Keratinocyte (primary cell): ENCODE data around the gene PACRGL. TPM values are rescaled to one million over a fixed set of nuclear protein-coding genes. Genes with fewer than 3 reads are reported as not detected.

Experiments
- DNase-seq: peaks from one replicate; pipeline ENCODE4 v3.0.0-alpha.2; 2011; ENCODE audit warnings: low read depth, missing footprints, low spot score
- FAIRE-seq: peaks from 2 replicates; lab custom pipeline; 2011; peaks lifted over from hg19 to GRCh38; lab: Jason Lieb, UNC
- H2AFZ ChIP-seq: 2 replicates; pipeline ENCODE4 v1.6.0; 2012; ENCODE audit warnings: low read length, control low read depth, inconsistent platforms; ENCODE audit not compliant: control insufficient read depth
- H3K27ac ChIP-seq: 2 replicates; pipeline ENCODE4 v1.5.1; 2011; ENCODE audit warnings: low read length; ENCODE audit not compliant: control insufficient read depth, insufficient read depth
- H3K27me3 ChIP-seq: 3 replicates; pipeline ENCODE4 v1.6.0; 2011; ENCODE audit warnings: low read length; ENCODE audit not compliant: control insufficient read depth, insufficient read depth; ENCODE audit errors: extremely low read depth
- H3K36me3 ChIP-seq, 2 experiments: 2 replicates in 1 of 2; 3 replicates in 1 of 2; pipeline ENCODE4 v1.5.1; 2011; ENCODE audit warnings: low read length in 2 of 2, mild to moderate bottlenecking in 1 of 2; ENCODE audit not compliant: control insufficient read depth in 2 of 2, insufficient read depth in 2 of 2; ENCODE audit errors: extremely low read depth in 1 of 2
- H3K4me1 ChIP-seq: 3 replicates; pipeline ENCODE4 v1.5.1; 2011; ENCODE audit warnings: low read length; ENCODE audit not compliant: control insufficient read depth, insufficient read depth; ENCODE audit errors: extremely low read depth
- H3K4me2 ChIP-seq: 3 replicates; pipeline ENCODE4 v1.6.0; 2011; ENCODE audit warnings: low read depth, low read length; ENCODE audit not compliant: control insufficient read depth, insufficient read depth; ENCODE audit errors: extremely low read depth
- H3K4me3 ChIP-seq, 3 experiments: fragments of 200-600 bp in 1 of 3; sonication (generic) in 1 of 3; 2 replicates in 2 of 3; 3 replicates in 1 of 3; pipeline ENCODE4 v1.5.1; 2011 to 2016; ENCODE audit warnings: low read length in 3 of 3, mild to moderate bottlenecking in 3 of 3, control low read depth in 2 of 3, inconsistent platforms in 1 of 3, low read depth in 1 of 3, mixed read lengths in 1 of 3, mixed run types in 1 of 3, moderate library complexity in 1 of 3; ENCODE audit not compliant: control insufficient read depth in 2 of 3, insufficient read depth in 2 of 3; ENCODE audit errors: extremely low read depth in 1 of 3
- H3K79me2 ChIP-seq: 2 replicates; pipeline ENCODE4 v1.6.0; 2012; ENCODE audit warnings: low read length; ENCODE audit not compliant: control insufficient read depth, insufficient read depth
- H3K9ac ChIP-seq: 3 replicates; pipeline ENCODE4 v1.6.0; 2011; ENCODE audit warnings: low read length; ENCODE audit not compliant: control insufficient read depth, insufficient read depth; ENCODE audit errors: extremely low read depth
- H3K9me1 ChIP-seq: 3 replicates; pipeline ENCODE4 v1.6.0; 2011; ENCODE audit warnings: low read length; ENCODE audit not compliant: control insufficient read depth, insufficient read depth; ENCODE audit errors: extremely low read depth
- H3K9me3 ChIP-seq: 2 replicates; pipeline ENCODE4 v1.5.1; 2012; ENCODE audit warnings: low read depth, low read length; ENCODE audit not compliant: control insufficient read depth
- H4K20me1 ChIP-seq: 3 replicates; pipeline ENCODE4 v1.6.0; 2011; ENCODE audit warnings: low read length; ENCODE audit not compliant: control insufficient read depth, insufficient read depth; ENCODE audit errors: extremely low read depth
- CTCF ChIP-seq, 3 experiments: IDR thresholded peaks in 1 of 3; conservative IDR thresholded peaks in 1 of 3; optimal IDR thresholded peaks in 1 of 3; 2 replicates in 2 of 3; 3 replicates in 1 of 3; pipeline versions ENCODE3 to v1.5.1; 2011; ENCODE audit warnings: low read length in 3 of 3, mild to moderate bottlenecking in 3 of 3, moderate library complexity in 2 of 3, control low read depth in 1 of 3, inconsistent platforms in 1 of 3; ENCODE audit not compliant: insufficient read depth in 2 of 3; ENCODE audit errors: extremely low read depth in 1 of 3
- EZH2 ChIP-seq: IDR thresholded peaks from one replicate; pipeline ENCODE4 v1.6.1; 2012; ENCODE audit warnings: inconsistent platforms, mild to moderate bottlenecking, low read length, moderate library complexity
- dilution Hi-C: fragments of 300-500 bp; cut with MboI; formaldehyde crosslinking; loops from one replicate; pipeline ENCODE4 v1.7.0; 2020; ENCODE audit warnings: low sequenced_read_pairs; ENCODE audit not compliant: extremely low pct_ligation_motif_present
- polyA plus RNA-seq, 5 experiments: library from polyadenylated mRNA; depleted of rRNA in 3 of 5; stranded (reverse) in 3 of 5; stranded (forward) in 1 of 5; unstranded in 1 of 5; fragments of >200 nt; gene quantifications; 1 replicate in 1 of 5; 2 replicates in 3 of 5; 3 replicates in 1 of 5; pipeline versions ENCODE4 v1.2.1 to v1.2.3, GENCODE V29; 2011 to 2012; ENCODE audit warnings: missing spikeins in 2 of 5, low read depth in 1 of 5, low replicate concordance in 1 of 5

The PACRGL gene
- polyA plus RNA-seq, 1 donor (not counting 4 experiments of a cell fraction or from before 2014, with no cell fraction given) = 18.2 TPM

GRCh38 chr4:20681271-20681670 lies 19.0 kb upstream of the PACRGL start:
- Histone ChIP-seq H3K4me2 (no peak overlapping the region), H3K79me2 (no peaks in the 10 kb centered on the region), H3K9ac (no peak overlapping the region), H3K9me1 (no peaks in the 10 kb centered on the region), H3K4me1 (peaks cover 3% of the 10 kb centered on the region), H3K27ac (no peak overlapping the region), H3K9me3 (no peaks in the 10 kb centered on the region), H4K20me1 (no peaks in the 10 kb centered on the region), H3K36me3 (no peaks in the 10 kb centered on the region), H3K27me3 (peaks cover 3% of the 10 kb centered on the region), H3K4me3 (no peak overlapping the region), H2AFZ (no peak overlapping the region)
- no peak for TF ChIP-seq EZH2
- TF ChIP-seq CTCF (optimal IDR thresholded peaks at IDR 0.05 in 1 of 3, IDR thresholded peaks at IDR 0.05 in 1 of 3, conservative IDR thresholded peaks at IDR 0.05 in 1 of 3; ENCODE audit: extremely low read depth in 1 of 3, insufficient read depth in 2 of 3, low read length in 3 of 3) = no peak
- dilution Hi-C loops = no loop called here
- no peak for FAIRE-seq
- DNase-seq = no peak

- Histone ChIP-seq H3K27ac (no peak overlapping the region), H3K79me2 (no peaks in the 10 kb centered on the region), H3K9ac (no peak overlapping the region), H4K20me1 (no peaks in the 10 kb centered on the region), H3K9me1 (no peaks in the 10 kb centered on the region), H3K4me1 (no peaks in the 10 kb centered on the region), H3K4me2 (no peak overlapping the region), H3K36me3 (no peaks in the 10 kb centered on the region), H2AFZ (no peak overlapping the region), H3K27me3 (peaks cover 3% of the 10 kb centered on the region), H3K4me3 (no peak overlapping the region), H3K9me3 (no peaks in the 10 kb centered on the region)
- DNase-seq (no peak), FAIRE-seq (no peak)
- dilution Hi-C loops = no loop called here
- no peak for TF ChIP-seq EZH2
- no peak for TF ChIP-seq CTCF (optimal IDR thresholded peaks at IDR 0.05 in 1 of 3, IDR thresholded peaks at IDR 0.05 in 1 of 3, conservative IDR thresholded peaks at IDR 0.05 in 1 of 3; ENCODE audit: extremely low read depth in 1 of 3, insufficient read depth in 2 of 3, low read length in 3 of 3)
These were observed 17.4 kb upstream of the PACRGL start for GRCh38 chr4:20682853-20683252.
